ENCODE measurements around the gene ITPR1. TPM values are rescaled to one million over a fixed set of nuclear protein-coding genes. Genes with fewer than 3 reads are reported as not detected.

The ITPR1 gene
- total and polyA plus RNA-seq, 2 of the 4 experiments (the other 2 are of a cell fraction): 1.8 to 5.7 TPM

DNA sequence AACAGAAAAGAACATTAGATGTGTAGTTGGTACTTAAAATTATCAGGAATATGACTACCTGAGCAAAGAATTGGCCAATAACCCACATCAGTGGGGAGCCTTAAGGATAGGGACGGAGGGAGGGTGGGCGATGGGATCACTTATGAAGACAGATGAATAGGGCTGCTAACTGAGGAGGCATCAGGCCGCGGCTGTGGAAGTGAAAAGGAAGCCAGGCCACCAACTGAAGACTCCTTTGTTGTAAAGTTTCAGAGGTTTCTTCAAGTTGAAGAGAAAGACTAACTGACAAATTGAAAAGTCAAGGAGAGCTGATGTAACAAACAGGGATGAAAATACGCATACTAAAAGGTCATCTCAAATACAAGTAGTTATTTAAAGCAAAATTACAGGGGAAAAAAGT is 350.5 kb downstream of the ITPR1 start:
- Histone ChIP-seq H2BK120ac (ENCODE audit: low read depth, low read length) (no peak overlapping the region), H3K18ac (ENCODE audit: low read depth, low read length) (no peak overlapping the region), H3K4me1 (ENCODE audit: control insufficient read depth, insufficient read depth, low read length) (peaks cover 6% of the 10 kb centered on the region), H3K36me3 (ENCODE audit: control insufficient read depth, insufficient read depth, low read length) (no peaks in the 10 kb centered on the region), H4K91ac (ENCODE audit: insufficient read depth, low read depth, low read length) (no peak overlapping the region; the same call in 1 of the 2 replicates), H4K8ac (ENCODE audit: low read depth in 2 of 2, low read length in 2 of 2) (no peak overlapping the region), H3K14ac (replicated peaks; ENCODE audit: low read depth, low read length) (no peak overlapping the region), H3K9ac (ENCODE audit: low read depth, low read length) (no peak overlapping the region), H3K56ac (ENCODE audit: extremely low read depth, insufficient read depth, low read length) (no peak overlapping the region), H2BK15ac (ENCODE audit: low read depth, low read length) (no peak overlapping the region), H3K4me2 (ENCODE audit: low read depth, low read length) (no peak overlapping the region), H3K79me1 (ENCODE audit: low read depth in 1 of 2, low read length in 2 of 2) (no peaks in the 10 kb centered on the region), H3K9me3 (ENCODE audit: control insufficient read depth, insufficient read depth, low read length) (no peaks in the 10 kb centered on the region), H3K27ac (ENCODE audit: insufficient read depth, low read length) (no peak overlapping the region), H3K9me1 (ENCODE audit: insufficient read depth, low read length) (peaks cover 6% of the 10 kb centered on the region; the same call in 1 of the 2 replicates), H2AK5ac (ENCODE audit: low read depth, low read length) (no peak overlapping the region), H2AK9ac (replicated peaks; ENCODE audit: low read depth, low read length, poor library complexity) (no peak overlapping the region), H3K23ac (ENCODE audit: low read depth, low read length) (no peak overlapping the region), H4K20me1 (ENCODE audit: insufficient read depth, low read length) (no peaks in the 10 kb centered on the region), H2AFZ (replicated peaks; ENCODE audit: low read length, poor library complexity) (no peak overlapping the region), H2BK5ac (ENCODE audit: low read depth, low read length, poor library complexity, severe bottlenecking) (no peak overlapping the region), H4K5ac (ENCODE audit: low read depth, low read length) (no peak overlapping the region), H3K27me3 (ENCODE audit: control insufficient read depth, insufficient read depth, low read length) (no peaks in the 10 kb centered on the region), H3K4ac (ENCODE audit: low read depth, low read length) (peak overlapping the region; percentile 40; the same call in 1 of the 2 replicates), H2BK20ac (ENCODE audit: low read depth, low read length) (no peak overlapping the region), H3K4me3 (ENCODE audit: insufficient read depth, low read depth, low read length) (no peak overlapping the region)
- ATAC-seq (ENCODE audit: low read depth) (no peak), DNase-seq (no peak)
- BruUV-seq (replicated peaks): no TSS peak
- ChIA-PET POLR2A (ENCODE audit: unreplicated experiment) (no interaction called here), CTCF (no interaction called here)
- intact Hi-C loops (cut with micrococcal nuclease): loop anchor here (5.0 kb wide), 3 partner anchors 101 to 134 kb away; partner anchors contain the start of gene BHLHE40
- dilution Hi-C loops (cut with HindIII; ENCODE audit: low sequenced_read_pairs, unreplicated experiment): no loop called here
- TF ChIP-seq, protein P1, sequence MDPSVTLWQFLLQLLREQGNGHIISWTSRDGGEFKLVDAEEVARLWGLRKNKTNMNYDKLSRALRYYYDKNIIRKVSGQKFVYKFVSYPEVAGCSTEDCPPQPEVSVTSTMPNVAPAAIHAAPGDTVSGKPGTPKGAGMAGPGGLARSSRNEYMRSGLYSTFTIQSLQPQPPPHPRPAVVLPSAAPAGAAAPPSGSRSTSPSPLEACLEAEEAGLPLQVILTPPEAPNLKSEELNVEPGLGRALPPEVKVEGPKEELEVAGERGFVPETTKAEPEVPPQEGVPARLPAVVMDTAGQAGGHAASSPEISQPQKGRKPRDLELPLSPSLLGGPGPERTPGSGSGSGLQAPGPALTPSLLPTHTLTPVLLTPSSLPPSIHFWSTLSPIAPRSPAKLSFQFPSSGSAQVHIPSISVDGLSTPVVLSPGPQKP (IDR thresholded peaks at IDR 0.05; ENCODE audit: borderline replicate concordance, low read depth, low read length): no peak
- TF ChIP-seq RCOR1 (IDR thresholded peaks at IDR 0.05; ENCODE audit: insufficient replicate concordance, low read length) (no peak), MAZ (IDR thresholded peaks at IDR 0.05; ENCODE audit: borderline replicate concordance, low read depth, low read length) (no peak), RAD21 (IDR thresholded peaks at IDR 0.05; ENCODE audit: low read length) (no peak)
- WGBS, 2 experiments (ENCODE audit: extremely low coverage in 2 of 2, insufficient read length in 1 of 2): 92% methylated on average over 4 of the region's 5 CpGs; no CpG with 5 or more reads in 1 of the 2 experiments
- in situ Hi-C loops (cut with MboI; ENCODE audit: low sequenced_read_pairs): no loop called here
